ENCODE results near the gene PEX5L.
A peak's percentile ranks its signal among the peaks of the same experiment; 100 is the strongest.

The PEX5L gene

DNA sequence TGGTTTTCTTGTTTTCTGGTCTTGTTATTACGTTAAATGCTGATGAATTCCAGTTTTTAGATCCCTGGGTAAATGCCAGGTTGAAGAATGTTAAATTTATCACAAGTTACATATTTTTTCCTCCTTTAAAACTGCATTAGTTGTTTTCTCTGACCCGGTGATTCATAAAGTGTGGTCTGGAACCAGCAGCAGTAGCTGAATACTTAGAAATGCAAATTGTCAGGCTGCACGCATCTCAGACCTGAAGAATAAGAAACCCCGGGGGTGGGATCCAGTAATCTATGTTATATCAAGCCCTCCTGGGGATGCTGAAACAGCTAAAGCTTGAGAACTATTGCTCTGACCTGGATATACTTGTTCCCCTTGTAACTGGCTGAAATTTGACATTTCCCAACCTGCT lies 69.1 kb downstream of the PEX5L start:
- TF ChIP-seq POLR2A (IDR thresholded peaks at IDR 0.05; ENCODE audit: low read depth, low read length) (no peak), TAF1 (IDR thresholded peaks at IDR 0.05; ENCODE audit: borderline replicate concordance, low read depth, low read length) (no peak), POLR2AphosphoS5 (IDR thresholded peaks at IDR 0.05; ENCODE audit: low read depth, low read length) (no peak)
- DNase-seq (ENCODE audit: insufficient read length) (no peak), FAIRE-seq (peak; percentile 72)

DNA sequence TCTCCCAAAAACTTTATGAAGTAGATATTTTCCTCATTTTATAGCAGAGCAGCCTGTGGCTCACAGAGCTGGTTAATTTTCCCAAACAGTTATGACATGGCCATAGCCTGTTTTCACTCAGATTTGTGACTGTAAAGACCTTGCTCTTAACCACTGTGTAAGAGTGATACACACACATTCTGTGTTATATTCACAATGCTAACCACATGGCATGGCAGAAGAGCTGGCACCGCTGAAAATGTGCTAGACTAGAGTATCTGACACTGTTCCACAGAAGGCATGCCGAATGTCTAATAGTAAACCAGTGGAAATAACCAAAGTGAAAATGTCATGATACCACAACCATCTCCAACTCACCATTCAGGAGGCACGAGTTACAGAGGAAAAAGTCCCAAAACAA lies 71.8 kb downstream of the PEX5L start:
- TF ChIP-seq POLR2AphosphoS5 (IDR thresholded peaks at IDR 0.05; ENCODE audit: low read depth, low read length) (no peak), POLR2A (IDR thresholded peaks at IDR 0.05; ENCODE audit: low read depth, low read length) (no peak), TAF1 (IDR thresholded peaks at IDR 0.05; ENCODE audit: borderline replicate concordance, low read depth, low read length) (no peak)
- FAIRE-seq (no peak), DNase-seq (ENCODE audit: insufficient read length) (no peak)

GRCh38 chr3:179962629-179963387 lies 73.9 kb downstream of the PEX5L start:
- FAIRE-seq: no peak
- TF ChIP-seq POLR2AphosphoS5 (IDR thresholded peaks at IDR 0.05; ENCODE audit: low read depth, low read length) (no peak), POLR2A (IDR thresholded peaks at IDR 0.05; ENCODE audit: low read depth, low read length) (no peak), TAF1 (IDR thresholded peaks at IDR 0.05; ENCODE audit: borderline replicate concordance, low read depth, low read length) (no peak)
- DNase-seq (ENCODE audit: insufficient read length): no peak

GRCh38 chr3:179961703-179962078 lies 75.0 kb downstream of the PEX5L start:
- no peak for TF ChIP-seq POLR2AphosphoS5 (IDR thresholded peaks at IDR 0.05; ENCODE audit: low read depth, low read length)
- no peak for TF ChIP-seq TAF1 (IDR thresholded peaks at IDR 0.05; ENCODE audit: borderline replicate concordance, low read depth, low read length)
- TF ChIP-seq POLR2A (IDR thresholded peaks at IDR 0.05; ENCODE audit: low read depth, low read length): no peak
- peak; percentile 79 for FAIRE-seq
- no peak for DNase-seq (ENCODE audit: insufficient read length)

- TF ChIP-seq POLR2AphosphoS5 (IDR thresholded peaks at IDR 0.05; ENCODE audit: low read depth, low read length) (no peak), TAF1 (IDR thresholded peaks at IDR 0.05; ENCODE audit: borderline replicate concordance, low read depth, low read length) (no peak), POLR2A (IDR thresholded peaks at IDR 0.05; ENCODE audit: low read depth, low read length) (no peak)
- FAIRE-seq (peak; percentile 71), DNase-seq (ENCODE audit: insufficient read length) (no peak)
Measured at GRCh38 chr3:179961071-179961702, 75.5 kb downstream of the PEX5L start.

GRCh38 chr3:179958759-179959158 lies 78.0 kb downstream of the PEX5L start:
- DNase-seq (ENCODE audit: insufficient read length) (no peak), FAIRE-seq (no peak)
- no peak for TF ChIP-seq TAF1 (IDR thresholded peaks at IDR 0.05; ENCODE audit: borderline replicate concordance, low read depth, low read length)
- no peak for TF ChIP-seq POLR2A (IDR thresholded peaks at IDR 0.05; ENCODE audit: low read depth, low read length)
- no peak for TF ChIP-seq POLR2AphosphoS5 (IDR thresholded peaks at IDR 0.05; ENCODE audit: low read depth, low read length)

GRCh38 chr3:179958143-179958542 lies 78.6 kb downstream of the PEX5L start:
- DNase-seq (ENCODE audit: insufficient read length) (no peak), FAIRE-seq (no peak)
- no peak for TF ChIP-seq TAF1 (IDR thresholded peaks at IDR 0.05; ENCODE audit: borderline replicate concordance, low read depth, low read length)
- no peak for TF ChIP-seq POLR2AphosphoS5 (IDR thresholded peaks at IDR 0.05; ENCODE audit: low read depth, low read length)
- no peak for TF ChIP-seq POLR2A (IDR thresholded peaks at IDR 0.05; ENCODE audit: low read depth, low read length)

- TF ChIP-seq POLR2A (IDR thresholded peaks at IDR 0.05; ENCODE audit: low read depth, low read length) (no peak), TAF1 (IDR thresholded peaks at IDR 0.05; ENCODE audit: borderline replicate concordance, low read depth, low read length) (no peak), POLR2AphosphoS5 (IDR thresholded peaks at IDR 0.05; ENCODE audit: low read depth, low read length) (no peak)
- FAIRE-seq: peak; percentile 51
- DNase-seq (ENCODE audit: insufficient read length): no peak
Measured at GRCh38 chr3:179957264-179957845, 79.4 kb downstream of the PEX5L start.

DNA sequence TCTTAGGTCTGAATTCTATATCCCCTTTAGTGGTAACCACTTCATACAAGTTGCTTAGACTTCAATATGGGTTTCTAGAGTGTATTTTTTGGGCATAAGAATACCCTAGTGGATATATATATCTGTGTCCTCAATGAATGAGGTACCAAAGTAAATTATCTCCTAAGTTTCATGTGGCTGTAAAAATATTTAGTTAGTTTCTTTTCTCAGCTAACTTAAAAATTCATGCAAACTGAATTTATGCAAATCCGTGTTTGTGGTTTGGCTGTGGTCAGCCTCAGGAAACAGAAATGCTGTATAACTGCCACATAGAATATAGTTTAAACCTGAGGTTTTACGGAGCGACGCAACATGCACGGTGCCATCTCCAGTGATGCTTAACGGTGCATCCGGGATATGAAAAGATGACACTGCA lies 80.3 kb downstream of the PEX5L start:
- DNase-seq (ENCODE audit: insufficient read length): no peak
- peak; percentile 97 for FAIRE-seq
- TF ChIP-seq POLR2A (IDR thresholded peaks at IDR 0.05; ENCODE audit: low read depth, low read length) (no peak), POLR2AphosphoS5 (IDR thresholded peaks at IDR 0.05; ENCODE audit: low read depth, low read length) (no peak), TAF1 (IDR thresholded peaks at IDR 0.05; ENCODE audit: borderline replicate concordance, low read depth, low read length) (no peak)

DNA sequence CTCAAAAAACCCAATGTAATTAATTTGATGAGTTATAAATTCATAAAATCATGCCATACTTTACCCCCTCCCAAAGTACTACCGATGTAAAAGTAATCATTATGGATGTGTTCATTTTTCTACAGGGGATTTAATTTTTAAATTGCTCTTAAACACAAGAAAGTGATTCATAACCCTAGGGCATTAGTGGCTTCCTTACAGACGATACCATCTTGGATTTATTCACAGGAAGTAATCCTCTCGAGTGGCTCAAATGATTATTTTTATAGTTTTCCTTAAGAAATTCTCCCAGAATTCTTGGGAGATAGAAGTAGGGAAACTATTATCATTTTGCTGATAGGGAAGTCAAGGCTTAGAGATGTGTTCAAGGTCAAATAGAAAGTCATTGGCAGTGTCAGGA lies 80.9 kb downstream of the PEX5L start:
- DNase-seq (ENCODE audit: insufficient read length): no peak
- TF ChIP-seq POLR2A (IDR thresholded peaks at IDR 0.05; ENCODE audit: low read depth, low read length) (no peak), TAF1 (IDR thresholded peaks at IDR 0.05; ENCODE audit: borderline replicate concordance, low read depth, low read length) (no peak), POLR2AphosphoS5 (IDR thresholded peaks at IDR 0.05; ENCODE audit: low read depth, low read length) (no peak)
- peak; percentile 36 for FAIRE-seq

GRCh38 chr3:179955286-179955685 lies 81.5 kb downstream of the PEX5L start:
- FAIRE-seq (no peak), DNase-seq (ENCODE audit: insufficient read length) (no peak)
- TF ChIP-seq POLR2AphosphoS5 (IDR thresholded peaks at IDR 0.05; ENCODE audit: low read depth, low read length) (no peak), POLR2A (IDR thresholded peaks at IDR 0.05; ENCODE audit: low read depth, low read length) (no peak)
